ENCODE measurements around the gene PLG. TPM values are rescaled to one million over a fixed set of nuclear protein-coding genes. Genes with fewer than 3 reads are reported as not detected.
"Not testable (repeated sequence)": the region's sequence is repeated elsewhere in the genome, so short reads cannot be mapped to it uniquely, and the experiment has no call there.

Gene PLG
- polyA plus RNA-seq, 1 experiment, result not detected

DNA sequence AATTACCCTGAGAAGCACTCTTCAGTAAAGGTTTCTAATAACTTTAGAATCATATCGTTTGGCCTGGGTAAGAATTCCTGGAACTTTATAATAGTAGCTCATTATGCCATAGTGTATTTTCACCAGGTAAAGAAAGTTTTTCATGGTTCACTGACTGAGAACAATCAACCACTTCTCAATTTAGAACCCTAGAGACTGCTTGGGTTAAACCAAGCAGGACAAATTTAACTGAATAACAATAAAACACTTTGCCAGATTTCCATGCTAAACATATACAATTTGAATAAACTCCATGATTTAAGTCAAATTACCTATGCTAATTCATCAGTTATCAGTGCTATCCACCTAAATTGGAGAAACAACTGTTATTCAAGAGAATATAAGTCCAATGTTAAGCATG lies 99.4 kb downstream of the PLG start:
- ChIA-PET POLR2A (no interaction called here), CTCF (no interaction called here)
- no peak for DNase-seq (ENCODE audit: low read depth, low spot score)

GRCh38 chr6:160802049-160802448 lies 100.0 kb downstream of the PLG start:
- H3K4me3 ChIP-seq (ENCODE audit: low read depth, low read length); H3K27ac ChIP-seq (ENCODE audit: low read depth, low read length); H3K27me3 ChIP-seq (ENCODE audit: control insufficient read depth, insufficient read depth, low read length); CTCF ChIA-PET; DNase-seq (ENCODE audit: low read depth, low spot score); POLR2A ChIA-PET; H3K9me3 ChIP-seq (ENCODE audit: control insufficient read depth, insufficient read depth, low read length): not testable (repeated sequence)

More for the DNA sequence above, 99.4 kb downstream of the PLG start:
- no peak for TF ChIP-seq CTCF (IDR thresholded peaks at IDR 0.05; ENCODE audit: low read depth, low read length)
- Histone ChIP-seq H3K27ac (ENCODE audit: low read depth, low read length) (no peak overlapping the region), H3K27me3 (ENCODE audit: control insufficient read depth, insufficient read depth, low read length) (no peaks in the 10 kb centered on the region), H3K4me3 (ENCODE audit: low read depth, low read length) (no peak overlapping the region), H3K9me3 (ENCODE audit: control insufficient read depth, insufficient read depth, low read length) (no peaks in the 10 kb centered on the region; the same call in 1 of the 2 replicates)

Other genes with a start within 250 kb of the PLG start
- gene LPA, start 38.0 kb upstream of the PLG start, polyA plus RNA-seq (2011; rRNA removed), result not detected in 2 replicates

Measured in AG04450 (cell line).